Lower leg skin (tissue), 4 donors: Measurements from ENCODE around the gene MPP7. TPM values are rescaled to one million over a fixed set of nuclear protein-coding genes. Genes with fewer than 3 reads are reported as not detected.

Experiments
- DNase-seq, 2 donors: peaks; one replicate each; pipeline ENCODE4 v3.0.0-alpha.2; 2019; ENCODE audit warnings: low spot score in 2 of 2
- H3K4me3 ChIP-seq: fragments of 200-600 bp; sonication (generic); 2 replicates; pipeline ENCODE4 v1.5.1; 2017; ENCODE audit warnings: mild to moderate bottlenecking, low read depth; ENCODE audit not compliant: poor library complexity, severe bottlenecking
- CTCF ChIP-seq, 3 donors: fragments of 450-650 bp; IDR thresholded peaks; one replicate each; pipeline ENCODE4 v1.5.1; 2016; ENCODE audit warnings: antibody characterized with exemption in 3 of 3, mild to moderate bottlenecking in 3 of 3, moderate library complexity in 2 of 3
- POLR2A ChIP-seq, 2 donors: fragments of 450-650 bp; IDR thresholded peaks; one replicate each; pipeline ENCODE4 v1.6.1; 2016 to 2017; ENCODE audit warnings: antibody characterized with exemption in 2 of 2, mild to moderate bottlenecking in 1 of 2, moderate library complexity in 1 of 2
- WGBS, 2 donors: methylation state at CpG; one replicate each; pipeline ENCODE4 v1.1.5; 2018; 5-methylcytosine and 5-hydroxymethylcytosine counted together
- intact Hi-C: fragments of 100-400 bp; cut with DNase I; formaldehyde crosslinking; loops from one replicate; pipeline ENCODE4 v1.15.0; 2023; ENCODE audit warnings: low total_unique reads
- total RNA-seq, 4 donors: library from RNA; depleted of rRNA; stranded (reverse); fragments of >200 nt; gene quantifications; one replicate each; pipeline ENCODE4 v1.1.0, GENCODE V29; 2016

Gene MPP7
- total RNA-seq, 4 donors from 2014 or later, result 48.2 to 66.7 (median 59.0) TPM

GRCh38 chr10:28294809-28295208 lies 8.1 kb downstream of the MPP7 start:
- no peak overlapping the region for H3K4me3 ChIP-seq
- DNase-seq, result no peak
- TF ChIP-seq POLR2A (IDR thresholded peaks at IDR 0.05) (no peak), CTCF (IDR thresholded peaks at IDR 0.05) (no peak)
- WGBS, 2 donors, result 67 to 73% methylated on average over 5 of the region's 5 CpGs
- intact Hi-C loops, result no loop called here

DNA sequence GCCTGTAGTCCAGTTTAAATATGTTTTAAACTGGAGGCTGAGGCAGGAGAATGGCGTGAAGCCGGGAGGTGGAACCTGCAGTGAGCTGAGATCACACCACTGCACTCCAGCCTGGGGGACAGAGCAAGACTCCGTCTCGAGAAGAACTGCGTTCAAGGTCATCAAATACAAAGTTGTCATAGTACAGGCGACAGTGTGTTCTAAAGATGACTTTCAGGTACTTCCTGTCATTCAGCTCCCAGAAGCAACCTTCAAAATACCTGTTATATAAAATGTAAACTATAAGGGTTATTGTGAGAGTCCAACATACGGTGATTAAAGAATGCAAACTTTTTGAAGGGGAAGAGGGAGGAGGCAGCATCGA lies 8.7 kb downstream of the MPP7 start:
- intact Hi-C loops, result no loop called here
- H3K4me3 ChIP-seq, result no peak overlapping the region
- TF ChIP-seq POLR2A (IDR thresholded peaks at IDR 0.05), result no peak
- TF ChIP-seq CTCF (IDR thresholded peaks at IDR 0.05), result no peak
- DNase-seq, result no peak
- WGBS, 2 donors, result 60 to 70% methylated on average over 8 of the region's 8 CpGs

GRCh38 chr10:28293236-28294168 lies 9.4 kb downstream of the MPP7 start:
- WGBS, 2 donors, result 82 to 84% methylated on average over 21 of the region's 21 CpGs
- intact Hi-C loops, result no loop called here

DNA sequence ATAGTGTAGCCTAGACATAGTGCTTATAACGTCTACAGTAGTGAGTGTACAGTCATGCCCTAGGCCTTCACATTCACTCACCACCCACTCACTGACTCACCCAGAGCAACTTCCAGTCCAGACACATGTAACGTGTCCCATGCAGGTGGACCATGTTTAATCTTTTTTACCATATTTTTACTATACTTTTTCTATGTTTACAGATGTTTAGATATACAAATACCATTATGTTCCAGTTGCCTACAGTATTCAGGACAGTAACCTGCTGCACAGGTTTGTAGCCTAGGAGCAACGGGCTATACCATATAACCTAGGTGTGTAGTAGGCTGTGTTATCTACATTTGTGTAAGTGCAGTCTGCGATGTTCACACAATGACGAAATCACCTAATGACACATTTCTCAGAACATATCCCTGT lies 11.0 kb downstream of the MPP7 start:
- intact Hi-C loops, result no loop called here
- no peak for DNase-seq
- WGBS, 2 donors, result 45 to 52% methylated on average over 5 of the region's 5 CpGs
- TF ChIP-seq POLR2A (IDR thresholded peaks at IDR 0.05), result no peak
- no peak for TF ChIP-seq CTCF (IDR thresholded peaks at IDR 0.05)
- H3K4me3 ChIP-seq, result no peak overlapping the region

More at GRCh38 chr10:28293236-28294168, 9.4 kb downstream of the MPP7 start:
- DNase-seq, result no peak
- no peak overlapping the region for H3K4me3 ChIP-seq
- TF ChIP-seq POLR2A (IDR thresholded peaks at IDR 0.05) (no peak), CTCF (IDR thresholded peaks at IDR 0.05) (no peak)

GRCh38 chr10:28285816-28286215 lies 17.0 kb downstream of the MPP7 start:
- 68 to 69% methylated on average over 6 of the region's 6 CpGs for WGBS, 2 donors
- no peak for DNase-seq
- intact Hi-C loops, result no loop called here
- no peak for TF ChIP-seq CTCF (IDR thresholded peaks at IDR 0.05)
- TF ChIP-seq POLR2A (IDR thresholded peaks at IDR 0.05), result no peak
- H3K4me3 ChIP-seq, result no peak overlapping the region
